DOHH2 (cell line): ENCODE measurements around the gene POLR2A.

Experiments used
- CTCF ChIP-seq: fragments of 200-600 bp; sonication (generic); IDR thresholded peaks from one replicate; pipeline ENCODE4 v1.5.1; 2014; ENCODE audit warnings: antibody characterized with exemption, mild to moderate bottlenecking, low read depth, low read length; ENCODE audit not compliant: poor library complexity, severe bottlenecking
- EZH2phosphoT487 ChIP-seq: fragments of 200-600 bp; sonication (generic); IDR thresholded peaks from 2 replicates; pipeline ENCODE4 v1.6.1; 2017; ENCODE audit warnings: borderline replicate concordance, mild to moderate bottlenecking, antibody characterized with exemption, low read length, moderate library complexity, mixed read lengths

DNA sequence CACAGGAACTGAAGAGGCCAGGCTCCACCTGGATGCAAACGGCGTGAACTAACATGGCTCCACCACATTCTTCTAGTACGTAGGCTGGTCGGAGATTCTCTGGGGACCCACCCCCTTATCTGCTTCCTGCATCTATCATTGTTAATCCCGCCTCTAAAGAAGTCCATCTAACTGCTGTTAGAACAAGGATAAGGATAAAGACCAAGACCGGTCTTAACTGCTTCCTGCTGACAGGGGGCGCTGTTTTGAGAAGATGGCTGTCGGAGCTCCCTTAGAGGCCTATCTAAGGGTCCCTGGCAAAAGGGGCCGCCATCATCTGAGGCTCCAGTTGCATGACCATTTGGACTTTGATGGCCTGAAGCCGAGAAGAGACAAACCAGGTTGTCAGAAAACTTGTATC lies 38.9 kb downstream of the POLR2A start:
- TF ChIP-seq CTCF (peak; percentile 74), EZH2phosphoT487 (no peak)
